ENCODE measurements around the gene ABCC10. TPM values are rescaled to one million over a fixed set of nuclear protein-coding genes. Genes with fewer than 3 reads are reported as not detected.

ABCC10 gene
- total RNA-seq, 1 donor from 2014 or later, result 55.8 TPM

GRCh38 chr6:43426928-43427405 lies 374 bp upstream of the ABCC10 start:
- H3K27me3 Mint-ChIP-seq (ENCODE audit: low read depth), result no peaks in the 10 kb centered on the region
- no peaks in the 10 kb centered on the region for H3K9me3 Mint-ChIP-seq
- peak overlapping the region; percentile 99 for H3K27ac Mint-ChIP-seq
- H3K4me3 Mint-ChIP-seq, result peak overlapping the region; percentile 97
- peaks cover 4% of the 10 kb centered on the region for H3K36me3 Mint-ChIP-seq
- TF ChIP-seq CTCF (IDR thresholded peaks at IDR 0.05; ENCODE audit: unreplicated experiment), result no peak
- no peak for DNase-seq (ENCODE audit: low spot score in 2 of 2, unreplicated experiment in 2 of 2)
- peaks cover 17% of the 10 kb centered on the region for H3K4me1 Mint-ChIP-seq

- Mint-ChIP-seq H3K27ac (peak overlapping the region; percentile 99), H3K36me3 (peaks cover 6% of the 10 kb centered on the region), H3K4me3 (peak overlapping the region; percentile 97), H3K9me3 (no peaks in the 10 kb centered on the region), H3K4me1 (peaks cover 17% of the 10 kb centered on the region), H3K27me3 (ENCODE audit: low read depth) (no peaks in the 10 kb centered on the region)
- no peak for TF ChIP-seq CTCF (IDR thresholded peaks at IDR 0.05; ENCODE audit: unreplicated experiment)
- no peak for DNase-seq (ENCODE audit: low spot score in 2 of 2, unreplicated experiment in 2 of 2)
Measured at GRCh38 chr6:43428112-43428570, 800 bp downstream of the ABCC10 start.

GRCh38 chr6:43428874-43429273 lies 1.5 kb downstream of the ABCC10 start:
- H3K36me3 Mint-ChIP-seq, result peaks cover 6% of the 10 kb centered on the region
- no peak for TF ChIP-seq CTCF (IDR thresholded peaks at IDR 0.05; ENCODE audit: unreplicated experiment)
- H3K4me1 Mint-ChIP-seq, result peaks cover 17% of the 10 kb centered on the region
- H3K9me3 Mint-ChIP-seq, result no peaks in the 10 kb centered on the region
- peak overlapping the region; percentile 99 for H3K27ac Mint-ChIP-seq
- no peak for DNase-seq (ENCODE audit: low spot score in 2 of 2, unreplicated experiment in 2 of 2)
- peak overlapping the region; percentile 97 for H3K4me3 Mint-ChIP-seq
- H3K27me3 Mint-ChIP-seq (ENCODE audit: low read depth), result no peaks in the 10 kb centered on the region

- no peak for DNase-seq (ENCODE audit: low spot score in 2 of 2, unreplicated experiment in 2 of 2)
- Mint-ChIP-seq H3K27me3 (ENCODE audit: low read depth) (no peaks in the 10 kb centered on the region), H3K4me1 (peaks cover 32% of the 10 kb centered on the region), H3K4me3 (no peak overlapping the region), H3K9me3 (no peaks in the 10 kb centered on the region), H3K27ac (no peak overlapping the region), H3K36me3 (peaks cover 4% of the 10 kb centered on the region)
- no peak for TF ChIP-seq CTCF (IDR thresholded peaks at IDR 0.05; ENCODE audit: unreplicated experiment)
Measured at GRCh38 chr6:43432009-43432945, 4.9 kb downstream of the ABCC10 start.

- Mint-ChIP-seq H3K27me3 (ENCODE audit: low read depth) (no peaks in the 10 kb centered on the region), H3K4me1 (peaks cover 36% of the 10 kb centered on the region), H3K9me3 (no peaks in the 10 kb centered on the region), H3K36me3 (peaks cover 4% of the 10 kb centered on the region), H3K27ac (no peak overlapping the region), H3K4me3 (no peak overlapping the region)
- no peak for TF ChIP-seq CTCF (IDR thresholded peaks at IDR 0.05; ENCODE audit: unreplicated experiment)
- DNase-seq (ENCODE audit: low spot score in 2 of 2, unreplicated experiment in 2 of 2), result no peak
Measured at GRCh38 chr6:43433148-43433547, 5.8 kb downstream of the ABCC10 start.

Measured in mesothelial cell of epicardium (in vitro differentiated cells).